CD4-positive, alpha-beta T cell treated with Interleukin-12 subunit alpha and Interleukin-12 subunit beta, for 1 hour (primary cell): ENCODE data around the gene C3.

Experiments used
- DNase-seq: peaks from one replicate; pipeline ENCODE4 v3.0.0-alpha.2; 2020

C3 gene

GRCh38 chr19:6730153-6730804 is 9.8 kb upstream of the C3 start:
- DNase-seq, result peak; percentile 28

GRCh38 chr19:6729573-6730152 is 9.2 kb upstream of the C3 start:
- no peak for DNase-seq

GRCh38 chr19:6728346-6728745 is 7.9 kb upstream of the C3 start:
- DNase-seq, result no peak

- no peak for DNase-seq
These were observed 5.2 kb upstream of the C3 start for GRCh38 chr19:6725513-6726231.

- no peak for DNase-seq
These were observed 4.4 kb upstream of the C3 start for GRCh38 chr19:6724631-6725492.

- DNase-seq, result no peak
These were observed 3.3 kb upstream of the C3 start for GRCh38 chr19:6723738-6724137.

GRCh38 chr19:6723108-6723618 is 2.7 kb upstream of the C3 start:
- DNase-seq, result no peak

GRCh38 chr19:6721773-6722172 is 1.3 kb upstream of the C3 start:
- no peak for DNase-seq

GRCh38 chr19:6721138-6721474 is 656 bp upstream of the C3 start:
- DNase-seq, result no peak

GRCh38 chr19:6719992-6720368 is 470 bp downstream of the C3 start:
- no peak for DNase-seq

GRCh38 chr19:6719540-6719861 is 949 bp downstream of the C3 start:
- DNase-seq, result no peak

GRCh38 chr19:6718741-6719539 is 1.5 kb downstream of the C3 start:
- peak; percentile 28 for DNase-seq

- no peak for DNase-seq
These were observed 2.2 kb downstream of the C3 start for GRCh38 chr19:6718111-6718740.

GRCh38 chr19:6717441-6717971 is 2.9 kb downstream of the C3 start:
- DNase-seq, result no peak

GRCh38 chr19:6717036-6717435 is 3.4 kb downstream of the C3 start:
- no peak for DNase-seq

GRCh38 chr19:6716610-6716970 is 3.9 kb downstream of the C3 start:
- DNase-seq, result no peak

GRCh38 chr19:6714749-6715555 is 5.5 kb downstream of the C3 start:
- DNase-seq, result no peak

GRCh38 chr19:6713773-6714692 is 6.4 kb downstream of the C3 start:
- DNase-seq, result no peak

GRCh38 chr19:6712692-6713670 is 7.5 kb downstream of the C3 start:
- no peak for DNase-seq
